HL-60 (cell line): ENCODE data around the gene ADPGK.

Experiments used
- CTCF ChIP-seq: IDR thresholded peaks from one replicate; pipeline ENCODE4 v1.5.1; 2011; ENCODE audit warnings: low read length, control low read depth, inconsistent platforms; ENCODE audit not compliant: insufficient read depth
- GABPA ChIP-seq: IDR thresholded peaks from 2 replicates; pipeline ENCODE4 v1.6.1; 2012; ENCODE audit warnings: low read depth
- POLR2AphosphoS5 ChIP-seq: IDR thresholded peaks from 2 replicates; pipeline ENCODE4 v1.6.1; 2012; ENCODE audit warnings: low read depth
- REST ChIP-seq: IDR thresholded peaks from 2 replicates; pipeline ENCODE4 v1.6.1; 2012; ENCODE audit warnings: low read depth; ENCODE audit not compliant: insufficient replicate concordance
- SPI1 ChIP-seq: IDR thresholded peaks from 2 replicates; pipeline ENCODE4 v1.6.1; 2012; ENCODE audit warnings: low read depth, mild to moderate bottlenecking, borderline replicate concordance

- TF ChIP-seq POLR2AphosphoS5 (0 out of 2 replicates have a peak, but pooled peaks have one; percentile 25), GABPA (no peak), CTCF (no peak), REST (no peak), SPI1 (no peak)
These were observed 48.4 kb downstream of the ADPGK start for GRCh38 chr15:72735111-72735510.
